Tibial artery (tissue), 4 donors: ENCODE measurements around the gene THAP8.

Source experiments
- DNase-seq, 2 donors: peaks; one replicate each; pipeline ENCODE4 v3.0.0-alpha.2; 2019
- H3K27ac ChIP-seq, 2 donors: fragments of 200-600 bp; sonication (generic) in 1 of 2; 1 replicate in 1 of 2; 2 replicates in 1 of 2; pipeline ENCODE4 v1.5.1; 2018 to 2019; ENCODE audit warnings: mild to moderate bottlenecking in 1 of 2
- H3K27me3 ChIP-seq, 2 donors: fragments of 200-600 bp; sonication (generic) in 1 of 2; one replicate each; pipeline versions ENCODE4 v1.5.1 to v1.6.0; 2016 to 2019
- H3K36me3 ChIP-seq, 3 donors: fragments of 200-600 bp; sonication (generic) in 2 of 3; one replicate each; pipeline ENCODE4 v1.5.1; 2016 to 2019; ENCODE audit warnings: mild to moderate bottlenecking in 2 of 3
- H3K4me1 ChIP-seq, 4 donors: fragments of 200-600 bp; sonication (generic) in 2 of 4; 1 replicate in 3 of 4; 2 replicates in 1 of 4; pipeline ENCODE4 v1.5.1; 2016 to 2019
- H3K4me3 ChIP-seq, 2 donors: fragments of 200-600 bp; sonication (generic) in 1 of 2; 1 replicate in 1 of 2; 2 replicates in 1 of 2; pipeline ENCODE4 v1.5.1; 2018 to 2019; ENCODE audit warnings: mild to moderate bottlenecking in 2 of 2
- H3K9me3 ChIP-seq, 3 donors: fragments of 200-600 bp; sonication (generic) in 1 of 3; one replicate each; pipeline ENCODE4 v1.5.1; 2016 to 2019
- intact Hi-C: fragments of 100-400 bp; cut with DNase I; formaldehyde crosslinking; loops from one replicate; pipeline ENCODE4 v1.15.0; 2023; ENCODE audit warnings: low total_unique reads
- TF ChIP-seq, protein P1 (sequence below), 2 experiments: fragments of 200-600 bp in 1 of 2; fragments of 450-650 bp in 1 of 2; IDR thresholded peaks; one replicate each; pipeline ENCODE4 v1.5.1; 2017 to 2019; ENCODE audit warnings: antibody characterized with exemption in 2 of 2, mild to moderate bottlenecking in 1 of 2, moderate library complexity in 1 of 2

THAP8 gene, protein sequence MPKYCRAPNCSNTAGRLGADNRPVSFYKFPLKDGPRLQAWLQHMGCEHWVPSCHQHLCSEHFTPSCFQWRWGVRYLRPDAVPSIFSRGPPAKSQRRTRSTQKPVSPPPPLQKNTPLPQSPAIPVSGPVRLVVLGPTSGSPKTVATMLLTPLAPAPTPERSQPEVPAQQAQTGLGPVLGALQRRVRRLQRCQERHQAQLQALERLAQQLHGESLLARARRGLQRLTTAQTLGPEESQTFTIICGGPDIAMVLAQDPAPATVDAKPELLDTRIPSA

DNA sequence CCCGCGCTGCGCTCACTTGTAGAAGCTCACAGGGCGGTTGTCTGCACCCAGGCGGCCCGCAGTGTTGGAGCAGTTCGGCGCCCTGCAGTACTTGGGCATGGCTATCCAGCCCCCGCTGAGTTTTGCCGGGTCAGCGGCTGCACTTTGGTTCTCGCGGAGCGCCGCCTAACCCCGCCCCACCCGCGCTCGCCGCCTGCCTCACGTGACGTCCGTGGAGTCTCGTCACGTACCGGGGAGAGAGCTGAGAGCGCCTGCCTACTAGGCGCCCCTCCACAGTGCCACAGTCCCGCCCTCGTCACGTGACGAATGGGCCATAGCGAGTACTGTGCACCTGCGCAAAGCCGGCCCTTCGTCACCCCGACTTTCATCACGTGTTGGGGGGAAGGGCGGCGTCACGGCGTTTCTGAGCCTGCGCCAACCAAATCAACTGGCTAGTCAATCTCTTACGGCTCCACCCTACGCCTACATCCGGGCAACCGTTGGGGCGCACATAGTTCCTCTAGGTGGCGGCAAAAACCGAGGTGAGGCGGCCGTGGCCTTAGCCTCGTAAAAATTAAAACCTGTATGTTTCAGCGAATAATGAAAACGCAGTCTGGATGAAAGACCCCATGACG lies at the start of gene THAP8:
Gene THAP8 (minus strand): TSS at position 167 of the 614 bp plus-strand sequence. CDS start 68 bp downstream, at position 99.
- peak within 1 kb of the TSS; percentile 56 to 67 for H3K4me3 ChIP-seq
- DNase-seq, result peak; percentile 100
- no peaks in the 10 kb centered on the region for H3K27me3 ChIP-seq
- H3K36me3 ChIP-seq, result no peaks in the 10 kb centered on the region
- intact Hi-C loops, result loop anchor here (2.0 kb wide), 1 partner anchor 59 kb away; the partner anchor contains the start of gene SDHAF1
- no peaks in the 10 kb centered on the region for H3K9me3 ChIP-seq
- peaks cover 0 to 14% (median 8%) of the 10 kb centered on the region in 4 donors for H3K4me1 ChIP-seq
- H3K27ac ChIP-seq, result peak within 1 kb of the TSS; percentile 84 to 85
- TF ChIP-seq, protein P1, sequence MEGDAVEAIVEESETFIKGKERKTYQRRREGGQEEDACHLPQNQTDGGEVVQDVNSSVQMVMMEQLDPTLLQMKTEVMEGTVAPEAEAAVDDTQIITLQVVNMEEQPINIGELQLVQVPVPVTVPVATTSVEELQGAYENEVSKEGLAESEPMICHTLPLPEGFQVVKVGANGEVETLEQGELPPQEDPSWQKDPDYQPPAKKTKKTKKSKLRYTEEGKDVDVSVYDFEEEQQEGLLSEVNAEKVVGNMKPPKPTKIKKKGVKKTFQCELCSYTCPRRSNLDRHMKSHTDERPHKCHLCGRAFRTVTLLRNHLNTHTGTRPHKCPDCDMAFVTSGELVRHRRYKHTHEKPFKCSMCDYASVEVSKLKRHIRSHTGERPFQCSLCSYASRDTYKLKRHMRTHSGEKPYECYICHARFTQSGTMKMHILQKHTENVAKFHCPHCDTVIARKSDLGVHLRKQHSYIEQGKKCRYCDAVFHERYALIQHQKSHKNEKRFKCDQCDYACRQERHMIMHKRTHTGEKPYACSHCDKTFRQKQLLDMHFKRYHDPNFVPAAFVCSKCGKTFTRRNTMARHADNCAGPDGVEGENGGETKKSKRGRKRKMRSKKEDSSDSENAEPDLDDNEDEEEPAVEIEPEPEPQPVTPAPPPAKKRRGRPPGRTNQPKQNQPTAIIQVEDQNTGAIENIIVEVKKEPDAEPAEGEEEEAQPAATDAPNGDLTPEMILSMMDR (IDR thresholded peaks at IDR 0.05), result peak; percentile 62 to 64

DNA sequence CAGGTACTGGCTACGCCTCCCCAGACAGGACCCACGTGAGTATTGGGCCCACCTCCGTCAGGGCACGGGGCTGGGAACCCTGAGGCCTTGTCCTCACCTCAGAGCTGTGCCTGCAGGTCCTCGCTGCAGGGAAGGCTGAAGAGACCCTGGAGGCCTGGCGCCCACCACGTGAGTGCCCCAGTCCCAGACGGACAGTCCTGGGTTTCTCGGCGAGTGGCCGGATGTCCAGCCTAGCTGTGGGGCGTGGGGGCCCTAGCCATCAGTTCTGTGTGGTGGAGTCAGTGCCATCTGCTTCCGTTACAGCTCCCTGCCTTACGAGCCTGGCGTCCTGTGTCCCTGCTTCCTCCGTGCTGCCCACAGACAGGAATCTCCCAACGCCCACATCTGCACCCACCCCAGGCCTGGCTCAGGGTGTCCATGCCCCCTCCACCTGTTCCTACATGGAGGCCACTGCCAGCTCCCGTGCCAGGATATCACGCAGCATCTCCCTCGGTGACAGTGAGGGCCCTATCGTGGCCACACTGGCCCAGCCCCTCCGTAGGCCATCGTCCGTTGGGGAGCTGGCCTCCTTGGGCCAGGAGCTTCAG lies 49.0 kb upstream of the THAP8 start:
- H3K9me3 ChIP-seq, result no peaks in the 10 kb centered on the region
- no peak for DNase-seq
- peaks cover 0 to 32% (median 3%) of the 10 kb centered on the region in 3 donors for H3K36me3 ChIP-seq
- no peaks in the 10 kb centered on the region for H3K4me1 ChIP-seq
- TF ChIP-seq, protein P1 (IDR thresholded peaks at IDR 0.05), result no peak
- intact Hi-C loops, result no loop called here
- no peaks in the 10 kb centered on the region for H3K27me3 ChIP-seq
- no peak overlapping the region for H3K27ac ChIP-seq
- H3K4me3 ChIP-seq, result no peak overlapping the region

DNA sequence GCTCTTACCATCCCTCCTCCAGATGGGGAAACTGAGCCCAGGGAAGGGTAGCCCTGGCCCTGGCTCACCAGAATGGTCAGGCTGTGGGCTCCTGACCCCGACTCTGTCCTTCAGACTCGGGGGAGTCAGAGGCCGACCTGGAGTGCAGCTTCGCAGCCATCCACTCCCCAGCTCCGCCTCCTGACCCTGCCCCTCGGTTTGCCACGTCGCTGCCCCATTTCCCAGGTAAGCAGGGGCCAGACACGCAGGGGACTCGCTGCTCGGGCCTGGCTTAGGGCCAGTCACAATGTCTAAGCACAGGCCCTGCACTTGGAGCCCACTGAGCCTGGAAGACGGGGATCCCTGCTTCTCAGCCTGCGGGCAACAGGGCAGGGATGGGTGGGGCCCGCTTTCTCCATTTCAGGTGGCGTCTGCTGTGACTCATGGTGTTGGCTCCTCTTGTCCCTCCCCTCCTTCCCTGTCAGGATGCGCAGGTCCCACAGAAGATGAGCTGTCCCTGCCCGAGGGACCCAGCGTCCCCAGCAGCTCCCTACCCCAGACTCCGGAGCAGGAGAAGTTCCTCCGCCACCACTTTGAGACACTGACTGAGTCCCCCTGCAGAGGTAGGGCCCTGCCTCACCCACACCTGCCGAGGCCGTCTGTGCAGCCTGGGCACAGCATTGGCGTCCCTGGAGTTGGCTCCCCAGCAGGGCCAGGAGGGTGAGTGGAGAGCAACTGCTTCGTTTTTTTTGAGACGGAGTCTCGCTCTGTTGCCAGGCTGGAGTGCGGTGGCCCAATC lies 47.7 kb upstream of the THAP8 start:
- no peak overlapping the region for H3K4me3 ChIP-seq
- no peak overlapping the region for H3K27ac ChIP-seq
- H3K9me3 ChIP-seq, result no peaks in the 10 kb centered on the region
- TF ChIP-seq, protein P1 (IDR thresholded peaks at IDR 0.05), result no peak
- no peak for DNase-seq
- no peaks in the 10 kb centered on the region for H3K4me1 ChIP-seq
- H3K27me3 ChIP-seq, result no peaks in the 10 kb centered on the region
- intact Hi-C loops, result no loop called here
- H3K36me3 ChIP-seq, result peaks cover 0 to 19% (median 0%) of the 10 kb centered on the region in 3 donors

DNA sequence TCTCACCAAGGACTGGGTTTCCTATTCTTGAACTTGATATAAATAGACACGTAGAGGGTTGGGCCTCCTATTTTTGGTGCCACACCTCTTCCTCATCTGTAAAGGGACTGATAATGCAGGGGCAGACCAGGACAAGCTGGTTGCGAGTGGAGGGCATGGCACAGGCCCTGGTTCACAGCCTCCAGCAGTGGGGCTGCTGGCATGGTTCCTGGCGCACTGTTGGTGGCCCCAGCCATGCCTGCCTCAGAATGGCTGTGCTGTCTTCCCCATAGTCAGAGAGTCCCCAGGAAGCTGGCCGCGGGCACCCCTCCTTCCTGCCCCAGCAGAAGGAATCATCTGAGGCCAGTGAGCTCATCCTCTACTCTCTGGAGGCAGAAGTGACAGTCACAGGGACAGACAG lies 46.4 kb upstream of the THAP8 start:
- intact Hi-C loops, result no loop called here
- no peak for DNase-seq
- Histone ChIP-seq H3K4me3 (no peak overlapping the region), H3K36me3 (peaks cover 0 to 6% (median 0%) of the 10 kb centered on the region in 3 donors), H3K27me3 (no peaks in the 10 kb centered on the region), H3K9me3 (no peaks in the 10 kb centered on the region), H3K4me1 (no peaks in the 10 kb centered on the region), H3K27ac (no peak overlapping the region)
- TF ChIP-seq, protein P1 (IDR thresholded peaks at IDR 0.05), result no peak

DNA sequence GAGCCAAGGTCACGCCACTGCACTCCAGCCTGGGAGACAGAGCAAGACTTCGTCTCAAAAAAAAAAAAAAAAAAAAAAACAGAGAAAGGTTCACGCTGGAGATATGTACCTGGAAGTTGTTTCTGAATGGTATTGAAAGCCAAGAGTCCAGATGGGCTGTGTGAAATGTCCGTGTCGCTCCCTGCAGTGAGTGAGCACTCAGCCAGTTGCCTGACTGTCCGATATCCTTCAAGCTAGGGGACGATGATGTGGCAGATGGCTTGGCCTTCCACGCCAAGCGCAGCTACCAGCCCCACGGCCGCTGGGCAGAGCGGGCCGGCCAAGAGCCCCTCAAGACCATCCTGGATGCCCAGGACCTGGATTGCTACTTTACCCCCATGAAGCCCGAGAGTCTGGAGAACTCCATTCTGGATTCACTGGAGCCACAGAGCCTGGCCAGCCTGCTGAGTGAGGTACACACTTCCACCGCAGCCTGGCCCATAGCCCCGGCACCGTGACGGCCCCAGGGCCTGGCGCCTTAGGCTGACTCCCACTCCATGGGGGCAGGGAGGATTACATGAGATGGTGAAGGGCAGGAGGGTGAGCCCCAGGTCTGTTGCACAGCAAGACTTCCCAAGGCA lies 45.2 kb upstream of the THAP8 start:
- H3K4me3 ChIP-seq, result no peak overlapping the region

More for the DNA sequence above, 45.2 kb upstream of the THAP8 start:
- H3K27ac ChIP-seq, result no peak overlapping the region
- no peaks in the 10 kb centered on the region for H3K9me3 ChIP-seq
- no peaks in the 10 kb centered on the region for H3K27me3 ChIP-seq
- intact Hi-C loops, result no loop called here
- no peaks in the 10 kb centered on the region for H3K36me3 ChIP-seq
- TF ChIP-seq, protein P1 (IDR thresholded peaks at IDR 0.05), result no peak
- DNase-seq, result no peak
- H3K4me1 ChIP-seq, result no peaks in the 10 kb centered on the region
